ENCODE data around the gene FAXC. TPM values are rescaled to one million over a fixed set of nuclear protein-coding genes. Genes with fewer than 3 reads are reported as not detected.
"Not testable (repeated sequence)": the region's sequence is repeated elsewhere in the genome, so short reads cannot be mapped to it uniquely, and the experiment has no call there.

FAXC gene
- total and polyA plus RNA-seq, 2 donors (not counting 3 experiments of a cell fraction or from before 2014, with no cell fraction given), result 3.4 to 3.6 TPM

DNA sequence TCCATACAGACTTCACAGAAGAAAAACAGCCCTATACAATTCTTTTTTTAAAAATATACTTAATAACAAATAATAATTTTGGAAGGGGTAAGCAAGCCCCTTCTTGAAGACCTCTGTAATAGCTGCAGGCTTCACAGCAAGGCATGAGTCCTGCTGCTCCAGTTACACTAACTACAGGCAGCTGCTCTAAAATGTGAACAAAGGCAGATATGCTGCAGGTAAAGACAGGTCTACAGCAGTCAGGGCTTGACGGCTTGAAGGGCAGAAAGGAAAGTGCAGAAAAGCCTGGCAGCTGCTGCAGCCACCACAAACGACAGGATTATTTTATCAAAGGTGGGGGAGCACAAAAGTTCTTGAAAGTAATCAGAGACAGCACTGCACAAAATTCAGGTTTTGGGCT, 11.3 kb downstream of the FAXC start:
- Histone ChIP-seq H3K27ac (ENCODE audit: insufficient read depth, low read depth, low read length) (no peak overlapping the region), H3K27me3 (ENCODE audit: control insufficient read depth in 2 of 2, insufficient read depth in 2 of 2, low read length in 2 of 2) (peaks cover 0 to 5% of the 10 kb centered on the region in 2 experiments), H3K36me3 (ENCODE audit: control insufficient read depth in 2 of 2, extremely low read depth in 1 of 2, insufficient read depth in 2 of 2, low read length in 2 of 2) (no peaks in the 10 kb centered on the region), H3K4me2 (ENCODE audit: insufficient read depth, low read length) (no peak overlapping the region), H3K9me1 (replicated peaks; ENCODE audit: control insufficient read depth, extremely low read depth, insufficient read depth, low read length) (no peaks in the 10 kb centered on the region), H3K4me1 (ENCODE audit: control insufficient read depth, extremely low read depth, insufficient read depth, low read length) (no peaks in the 10 kb centered on the region), H3K79me2 (ENCODE audit: control insufficient read depth, insufficient read depth, low read length) (no peaks in the 10 kb centered on the region), H2AFZ (ENCODE audit: low read depth, low read length) (no peak overlapping the region), H4K20me1 (replicated peaks; ENCODE audit: control insufficient read depth, extremely low read depth, insufficient read depth, low read length) (no peaks in the 10 kb centered on the region), H3K9me3 (replicated peaks; ENCODE audit: control insufficient read depth, insufficient read depth, low read length) (no peaks in the 10 kb centered on the region), H3K9ac (replicated peaks; ENCODE audit: extremely low read depth, insufficient read depth, low read length) (no peak overlapping the region), H3K4me3 (replicated peaks in 1 of 3; ENCODE audit: insufficient read depth in 1 of 3, low read depth in 1 of 3, low read length in 3 of 3) (no peak overlapping the region)
- dilution Hi-C loops (cut with MboI; ENCODE audit: extremely low pct_ligation_motif_present, low sequenced_read_pairs), result no loop called here
- no TSS peak for BruUV-seq (replicated peaks)
- no peak for FAIRE-seq
- DNase-seq (ENCODE audit: low read depth, low spot score), result no peak
- ChIA-PET CTCF (interaction anchor here (1.1 to 2.2 kb wide), 3 partner anchors 8 to 38 kb away, joined by 3 to 9 read pairs (median 6); no protein-coding TSS in a partner anchor), POLR2A (no interaction called here)
- TF ChIP-seq MYC (IDR thresholded peaks at IDR 0.05; ENCODE audit: low read depth, low read length), result no peak
- TF ChIP-seq, protein P1, sequence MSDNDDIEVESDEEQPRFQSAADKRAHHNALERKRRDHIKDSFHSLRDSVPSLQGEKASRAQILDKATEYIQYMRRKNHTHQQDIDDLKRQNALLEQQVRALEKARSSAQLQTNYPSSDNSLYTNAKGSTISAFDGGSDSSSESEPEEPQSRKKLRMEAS (IDR thresholded peaks at IDR 0.05; ENCODE audit: insufficient read depth, insufficient read length), result no peak
- TF ChIP-seq GATA2 (IDR thresholded peaks at IDR 0.05; ENCODE audit: insufficient read depth, insufficient read length, low read depth, low read length), result no peak
- TF ChIP-seq FOS (IDR thresholded peaks at IDR 0.05; ENCODE audit: borderline replicate concordance, insufficient read depth, low read length), result no peak
- TF ChIP-seq EZH2 (IDR thresholded peaks at IDR 0.05; ENCODE audit: borderline replicate concordance, low read depth, low read length, severe bottlenecking), result no peak
- TF ChIP-seq, protein P2, sequence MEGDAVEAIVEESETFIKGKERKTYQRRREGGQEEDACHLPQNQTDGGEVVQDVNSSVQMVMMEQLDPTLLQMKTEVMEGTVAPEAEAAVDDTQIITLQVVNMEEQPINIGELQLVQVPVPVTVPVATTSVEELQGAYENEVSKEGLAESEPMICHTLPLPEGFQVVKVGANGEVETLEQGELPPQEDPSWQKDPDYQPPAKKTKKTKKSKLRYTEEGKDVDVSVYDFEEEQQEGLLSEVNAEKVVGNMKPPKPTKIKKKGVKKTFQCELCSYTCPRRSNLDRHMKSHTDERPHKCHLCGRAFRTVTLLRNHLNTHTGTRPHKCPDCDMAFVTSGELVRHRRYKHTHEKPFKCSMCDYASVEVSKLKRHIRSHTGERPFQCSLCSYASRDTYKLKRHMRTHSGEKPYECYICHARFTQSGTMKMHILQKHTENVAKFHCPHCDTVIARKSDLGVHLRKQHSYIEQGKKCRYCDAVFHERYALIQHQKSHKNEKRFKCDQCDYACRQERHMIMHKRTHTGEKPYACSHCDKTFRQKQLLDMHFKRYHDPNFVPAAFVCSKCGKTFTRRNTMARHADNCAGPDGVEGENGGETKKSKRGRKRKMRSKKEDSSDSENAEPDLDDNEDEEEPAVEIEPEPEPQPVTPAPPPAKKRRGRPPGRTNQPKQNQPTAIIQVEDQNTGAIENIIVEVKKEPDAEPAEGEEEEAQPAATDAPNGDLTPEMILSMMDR (IDR thresholded peaks at IDR 0.05; ENCODE audit: extremely low read depth in 1 of 2, insufficient read depth in 1 of 2, low read depth in 1 of 2, low read length in 2 of 2), result no peak
- no peak for TF ChIP-seq JUN (IDR thresholded peaks at IDR 0.05; ENCODE audit: borderline replicate concordance, insufficient read depth, insufficient read length, low read depth)
- TF ChIP-seq POLR2A (IDR thresholded peaks at IDR 0.05; ENCODE audit: low read depth, low read length), result no peak
- no peak for TF ChIP-seq POLR2AphosphoS5 (IDR thresholded peaks at IDR 0.05; ENCODE audit: insufficient read depth, low read depth, low read length)
- intact Hi-C loops (cut with micrococcal nuclease), result no loop called here

DNA sequence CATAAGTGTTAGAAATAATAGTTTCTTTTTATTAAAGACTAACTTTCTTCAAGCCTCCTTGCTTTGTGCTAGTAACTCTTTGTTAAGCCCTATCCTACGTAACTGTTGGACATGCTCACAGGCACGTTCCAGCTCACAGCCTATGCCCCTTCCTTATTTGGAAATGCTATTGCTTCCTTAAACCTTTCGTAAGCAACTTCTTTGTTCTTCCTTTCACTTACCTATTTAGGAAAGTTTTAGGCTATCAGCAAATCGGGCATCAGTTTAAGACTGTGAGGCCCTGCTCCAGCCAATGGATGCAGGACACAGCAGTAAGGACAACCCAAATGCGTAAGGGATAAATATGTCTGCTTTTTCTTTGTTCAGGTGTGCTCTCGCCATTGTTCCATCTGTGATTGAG, 14.2 kb downstream of the FAXC start:
- H3K27ac ChIP-seq (ENCODE audit: insufficient read depth, low read depth, low read length); H4K20me1 ChIP-seq (replicated peaks; ENCODE audit: control insufficient read depth, extremely low read depth, insufficient read depth, low read length); H3K9ac ChIP-seq (replicated peaks; ENCODE audit: extremely low read depth, insufficient read depth, low read length); H3K27me3 ChIP-seq (ENCODE audit: control insufficient read depth in 2 of 2, insufficient read depth in 2 of 2, low read length in 2 of 2); intact Hi-C loops (cut with micrococcal nuclease); H2AFZ ChIP-seq (ENCODE audit: low read depth, low read length); DNase-seq (ENCODE audit: low read depth, low spot score); POLR2A ChIA-PET; H3K36me3 ChIP-seq (ENCODE audit: control insufficient read depth in 2 of 2, extremely low read depth in 1 of 2, insufficient read depth in 2 of 2, low read length in 2 of 2); H3K4me1 ChIP-seq (ENCODE audit: control insufficient read depth, extremely low read depth, insufficient read depth, low read length); H3K9me3 ChIP-seq (replicated peaks; ENCODE audit: control insufficient read depth, insufficient read depth, low read length); H3K9me1 ChIP-seq (replicated peaks; ENCODE audit: control insufficient read depth, extremely low read depth, insufficient read depth, low read length); FAIRE-seq; H3K79me2 ChIP-seq (ENCODE audit: control insufficient read depth, insufficient read depth, low read length); H3K4me2 ChIP-seq (ENCODE audit: insufficient read depth, low read length); dilution Hi-C loops (cut with MboI; ENCODE audit: extremely low pct_ligation_motif_present, low sequenced_read_pairs); BruUV-seq (replicated peaks); H3K4me3 ChIP-seq (replicated peaks in 1 of 3; ENCODE audit: insufficient read depth in 1 of 3, low read depth in 1 of 3, low read length in 3 of 3): not testable (repeated sequence)
- CTCF ChIA-PET, result interaction anchor here (1.1 kb wide), 2 partner anchors 74 to 533 kb away, joined by 3 to 5 read pairs; no protein-coding TSS in a partner anchor

Measured in endothelial cell of umbilical vein (primary cell).